Neuronal stem cell (in vitro differentiated cells): ENCODE data around the gene LAMC3.
A peak's percentile ranks its signal among the peaks of the same experiment; 100 is the strongest.
"Not testable (repeated sequence)": the region's sequence is repeated elsewhere in the genome, so short reads cannot be mapped to it uniquely, and the experiment has no call there.

Experiments
- DNase-seq: peaks from one replicate; pipeline ENCODE4 v3.0.0-alpha.2; 2013; ENCODE audit warnings: low spot score
- H2AFZ ChIP-seq: one replicate; pipeline ENCODE4 v1.6.1; 2013; ENCODE audit warnings: mild to moderate bottlenecking, low read length, inconsistent platforms
- H2AK5ac ChIP-seq: 2 replicates; pipeline ENCODE4 v1.6.1; 2013; ENCODE audit warnings: low read depth, mild to moderate bottlenecking, inconsistent platforms, low read length, moderate library complexity, mixed read lengths
- H2BK120ac ChIP-seq: 2 replicates; pipeline ENCODE4 v1.6.1; 2013; ENCODE audit warnings: low read depth, mild to moderate bottlenecking, inconsistent platforms, low read length, moderate library complexity, mixed read lengths
- H2BK12ac ChIP-seq: one replicate; pipeline ENCODE4 v1.6.1; 2013; ENCODE audit warnings: low read length, inconsistent platforms
- H2BK15ac ChIP-seq: 2 replicates; pipeline ENCODE4 v1.6.1; 2013; ENCODE audit warnings: mild to moderate bottlenecking, low read length, inconsistent platforms, mixed read lengths
- H2BK5ac ChIP-seq: one replicate; pipeline ENCODE4 v1.6.1; 2013; ENCODE audit warnings: inconsistent platforms, mild to moderate bottlenecking, low read length, moderate library complexity
- H3K14ac ChIP-seq: one replicate; pipeline ENCODE4 v1.6.1; 2013; ENCODE audit warnings: low read length, inconsistent platforms
- H3K18ac ChIP-seq: 2 replicates; pipeline ENCODE4 v1.6.1; 2013; ENCODE audit warnings: low read length, inconsistent platforms
- H3K23ac ChIP-seq: 2 replicates; pipeline ENCODE4 v1.6.1; 2013; ENCODE audit warnings: low read depth, mild to moderate bottlenecking, mixed read lengths, low read length, inconsistent platforms; ENCODE audit not compliant: poor library complexity
- H3K27ac ChIP-seq: replicated peaks from 3 replicates; pipeline ENCODE4 v1.5.1; 2013; ENCODE audit warnings: low read length, inconsistent platforms
- H3K27me3 ChIP-seq, 3 experiments: 2 replicates each; pipeline ENCODE4 v1.6.1; 2013; ENCODE audit warnings: low read length in 3 of 3, mild to moderate bottlenecking in 2 of 3, inconsistent platforms in 1 of 3, low read depth in 1 of 3, mixed read lengths in 1 of 3, moderate library complexity in 1 of 3; ENCODE audit not compliant: control insufficient read depth in 3 of 3, insufficient read depth in 3 of 3
- H3K36me3 ChIP-seq, 2 donors: replicated peaks in 1 of 2; 2 replicates each; pipeline ENCODE4 v1.6.1; 2013; ENCODE audit warnings: low read length in 2 of 2; ENCODE audit not compliant: control insufficient read depth in 2 of 2, insufficient read depth in 2 of 2
- H3K4ac ChIP-seq: 2 replicates; pipeline ENCODE4 v1.6.1; 2013; ENCODE audit warnings: inconsistent platforms, mild to moderate bottlenecking, low read length, moderate library complexity
- H3K4me1 ChIP-seq, 2 donors: 1 replicate in 1 of 2; 2 replicates in 1 of 2; pipeline ENCODE4 v1.6.1; 2013; ENCODE audit warnings: low read length in 2 of 2, low read depth in 1 of 2; ENCODE audit not compliant: control insufficient read depth in 2 of 2, insufficient read depth in 1 of 2
- H3K4me2 ChIP-seq: one replicate; pipeline ENCODE4 v1.6.1; 2013; ENCODE audit warnings: mild to moderate bottlenecking, low read length, inconsistent platforms; ENCODE audit not compliant: insufficient read depth, poor library complexity, severe bottlenecking
- H3K4me3 ChIP-seq, 2 donors: 2 replicates each; pipeline ENCODE4 v1.5.1; 2013; ENCODE audit warnings: low read length in 2 of 2, mild to moderate bottlenecking in 2 of 2, inconsistent platforms in 1 of 2, moderate library complexity in 1 of 2
- H3K79me1 ChIP-seq: one replicate; pipeline ENCODE4 v1.6.1; 2013; ENCODE audit warnings: low read depth, mild to moderate bottlenecking, inconsistent platforms, low read length, moderate library complexity
- H3K9ac ChIP-seq: one replicate; pipeline ENCODE4 v1.6.1; 2013; ENCODE audit warnings: mild to moderate bottlenecking, low read depth, low read length, inconsistent platforms; ENCODE audit not compliant: poor library complexity
- H3K9me3 ChIP-seq, 2 donors: replicated peaks in 1 of 2; 2 replicates each; pipeline versions ENCODE3 to v1.6.1; 2013; ENCODE audit warnings: low read length in 2 of 2, mild to moderate bottlenecking in 2 of 2, inconsistent platforms in 1 of 2, low read depth in 1 of 2, mixed read lengths in 1 of 2, moderate library complexity in 1 of 2; ENCODE audit not compliant: control insufficient read depth in 2 of 2, insufficient read depth in 1 of 2
- H4K8ac ChIP-seq: one replicate; pipeline ENCODE4 v1.6.1; 2013; ENCODE audit warnings: low read depth, mild to moderate bottlenecking, inconsistent platforms, low read length, moderate library complexity
- H4K91ac ChIP-seq: one replicate; pipeline ENCODE4 v1.6.1; 2013; ENCODE audit warnings: low read length, low read depth, mild to moderate bottlenecking, inconsistent platforms; ENCODE audit not compliant: poor library complexity
- WGBS, 2 donors: extraction: QIAGEN DNeasy Blood & Tissue Kit; methylation state at CpG; one replicate each; pipeline ENCODE4 v1.1.7; 2013; ENCODE audit warnings: missing lambda C conversion rate in 2 of 2, mixed read lengths in 1 of 2; ENCODE audit not compliant: insufficient read length in 2 of 2, insufficient replicate concordance in 1 of 2; ENCODE audit errors: extremely low coverage in 2 of 2; 5-methylcytosine and 5-hydroxymethylcytosine counted together

The LAMC3 gene

DNA sequence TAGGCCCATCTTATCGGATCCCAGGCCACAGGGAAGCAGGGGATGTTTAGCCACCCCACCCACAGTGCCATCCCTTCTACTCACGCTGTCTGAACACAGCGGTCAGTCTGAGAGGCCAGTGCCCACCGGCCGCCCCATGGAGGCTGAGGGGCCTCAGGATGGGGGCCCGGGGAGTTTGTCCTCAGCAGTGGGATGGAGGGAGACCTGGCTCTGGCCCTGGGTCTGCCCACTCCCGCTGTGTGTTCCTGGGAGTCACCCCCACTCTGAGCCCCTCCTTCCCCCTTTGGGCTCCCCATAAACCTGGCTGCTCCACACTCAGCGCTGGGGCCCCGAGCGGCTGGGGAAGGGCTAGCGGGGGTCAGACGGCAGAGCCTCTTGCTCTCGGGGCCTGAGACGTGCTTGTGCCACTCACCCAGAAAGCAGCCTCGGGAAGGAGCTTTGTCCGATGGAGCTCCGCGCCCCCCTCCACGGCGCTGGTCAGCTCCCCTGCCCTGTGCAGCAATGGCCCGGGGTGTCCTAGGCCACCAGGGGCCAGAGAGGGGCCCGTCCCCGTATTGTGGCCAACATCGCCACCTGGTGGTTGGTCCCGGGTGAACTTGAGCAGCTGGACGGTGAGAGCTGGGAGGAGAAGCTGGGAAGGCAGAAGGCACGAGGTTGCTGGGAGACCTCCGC lies 10.9 kb upstream of the LAMC3 start:
- H2BK12ac ChIP-seq = no peak overlapping the region

DNA sequence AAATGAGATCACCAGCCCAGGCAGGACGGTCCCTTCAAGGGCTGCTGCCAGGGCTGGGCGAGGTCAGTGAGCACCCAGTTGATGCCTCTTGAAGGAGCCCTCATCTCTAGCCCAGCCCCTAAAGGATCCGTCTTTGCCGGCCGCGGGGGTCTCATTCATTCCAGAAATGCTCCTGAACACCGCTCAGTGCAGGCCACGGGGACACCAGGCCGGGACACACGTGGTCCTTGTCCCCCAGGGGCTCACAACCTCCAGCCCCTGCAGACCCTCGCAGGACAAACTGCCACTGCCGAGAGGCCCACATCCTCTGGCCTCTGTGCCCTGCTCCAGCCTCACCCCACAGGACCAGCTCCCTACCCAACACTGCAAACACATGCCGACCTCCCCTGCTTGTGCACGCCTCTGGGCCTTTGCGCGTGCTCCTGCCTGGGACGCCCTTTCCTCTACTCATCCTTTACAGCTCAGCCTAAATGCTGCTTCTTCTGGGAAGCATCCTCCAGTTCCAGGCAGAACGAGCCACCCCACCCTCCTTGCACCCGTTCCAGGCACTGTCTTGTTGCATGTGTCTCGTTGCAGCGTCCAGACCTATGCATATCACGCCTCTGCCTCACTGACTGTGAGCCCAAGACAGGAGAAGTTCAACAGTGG lies 10.3 kb upstream of the LAMC3 start:
- H3K18ac ChIP-seq = peak overlapping the region; percentile 84
- peak overlapping the region; percentile 53 for H2BK15ac ChIP-seq
- H2BK120ac ChIP-seq = no peak overlapping the region
- H4K91ac ChIP-seq = no peak overlapping the region
- no peak overlapping the region for H4K8ac ChIP-seq
- H3K4me1 ChIP-seq = peaks cover 10 to 12% of the 10 kb centered on the region in 2 donors
- H2AK5ac ChIP-seq = peak overlapping the region; percentile 96
- peak overlapping the region; percentile 99 for H3K23ac ChIP-seq
- H3K14ac ChIP-seq = peak overlapping the region; percentile 63
- no peaks in the 10 kb centered on the region for H3K9me3 ChIP-seq
- no peak overlapping the region for H2BK5ac ChIP-seq
- H3K27me3 ChIP-seq = peaks cover 0 to 24% (median 7%) of the 10 kb centered on the region in 3 experiments
- peak overlapping the region; percentile 37 for H2AFZ ChIP-seq
- H3K4me3 ChIP-seq = no peak overlapping the region
- no CpG with 5 or more reads among the region's 22 CpGs for WGBS, 2 donors
- no peaks in the 10 kb centered on the region for H3K36me3 ChIP-seq
- no peak overlapping the region for H3K27ac ChIP-seq
- H2BK12ac ChIP-seq = peak overlapping the region; percentile 88
- no peaks in the 10 kb centered on the region for H3K79me1 ChIP-seq
- H3K4me2 ChIP-seq = no peak overlapping the region
- no peak overlapping the region for H3K9ac ChIP-seq
- DNase-seq = no peak
- no peak overlapping the region for H3K4ac ChIP-seq

More for the DNA sequence above, 10.9 kb upstream of the LAMC3 start:
- no peak overlapping the region for H2BK120ac ChIP-seq
- no peak overlapping the region for H3K4ac ChIP-seq
- DNase-seq = peak; percentile 77
- no peaks in the 10 kb centered on the region for H3K79me1 ChIP-seq
- peak overlapping the region; percentile 53 for H2BK15ac ChIP-seq
- H2AFZ ChIP-seq = peak overlapping the region; percentile 37
- no peaks in the 10 kb centered on the region for H3K9me3 ChIP-seq
- H4K91ac ChIP-seq = no peak overlapping the region
- H2AK5ac ChIP-seq = peak overlapping the region; percentile 96
- H3K4me1 ChIP-seq = peaks cover 10 to 12% of the 10 kb centered on the region in 2 donors
- no peak overlapping the region for H3K4me3 ChIP-seq
- peaks cover 0 to 24% (median 7%) of the 10 kb centered on the region in 3 experiments for H3K27me3 ChIP-seq
- H3K23ac ChIP-seq = peak overlapping the region; percentile 99
- WGBS, 2 donors = no CpG with 5 or more reads among the region's 28 CpGs
- H3K4me2 ChIP-seq = no peak overlapping the region
- H2BK5ac ChIP-seq = no peak overlapping the region
- peak overlapping the region; percentile 32 for H3K9ac ChIP-seq
- peak overlapping the region; percentile 85 for H3K18ac ChIP-seq
- H3K36me3 ChIP-seq = no peaks in the 10 kb centered on the region
- no peak overlapping the region for H4K8ac ChIP-seq
- H3K14ac ChIP-seq = no peak overlapping the region
- no peak overlapping the region for H3K27ac ChIP-seq

DNA sequence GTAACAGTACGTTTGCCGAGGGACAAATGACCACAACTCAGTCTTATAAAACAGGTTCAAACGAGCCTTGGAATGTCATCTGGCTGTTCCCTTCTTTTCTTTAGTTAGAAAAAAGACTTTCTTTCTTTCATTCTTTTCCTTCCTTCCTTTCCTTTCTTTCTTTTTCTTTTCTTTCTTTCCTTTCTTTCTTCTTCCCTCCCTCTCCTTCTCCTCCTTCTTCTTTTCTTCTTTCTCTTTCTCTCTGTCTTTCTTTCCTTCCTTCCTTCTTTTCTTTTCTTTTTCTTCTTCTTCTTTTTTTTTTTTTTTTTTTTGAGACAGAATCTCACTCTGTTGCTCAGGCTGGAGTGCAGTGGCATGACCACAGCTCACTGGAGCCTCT lies 9.7 kb upstream of the LAMC3 start:
- Histone ChIP-seq H3K27ac (no peak overlapping the region), H2AK5ac (no peak overlapping the region)
- no CpG with 5 or more reads among the region's 3 CpGs for WGBS, 2 donors

DNA sequence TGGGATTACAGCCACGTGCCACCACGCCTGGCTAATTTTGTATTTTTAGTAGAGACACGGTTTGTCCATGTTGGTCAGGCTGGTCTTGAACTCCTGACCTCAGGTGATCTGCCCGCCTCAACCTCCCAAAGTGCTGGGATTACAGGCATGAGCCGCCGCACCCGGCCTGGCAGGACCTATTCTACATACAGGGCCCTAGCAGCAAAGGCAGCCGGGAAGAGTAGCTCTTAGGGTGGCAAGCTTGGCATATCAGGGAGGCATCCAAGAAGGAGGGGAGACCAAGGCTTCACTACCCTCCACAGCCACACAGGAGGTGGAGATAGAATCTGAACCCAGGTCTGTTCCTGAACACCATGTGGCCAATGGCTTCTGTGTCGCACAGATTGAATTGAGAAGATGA lies 8.4 kb upstream of the LAMC3 start:
- H2AK5ac ChIP-seq, H3K4me2 ChIP-seq, H3K14ac ChIP-seq, H3K36me3 ChIP-seq, H3K4ac ChIP-seq, H3K18ac ChIP-seq, H2BK5ac ChIP-seq, H2BK15ac ChIP-seq, H4K91ac ChIP-seq, H3K9ac ChIP-seq, H2BK12ac ChIP-seq, DNase-seq, H3K27ac ChIP-seq, H3K79me1 ChIP-seq, H3K4me3 ChIP-seq, H3K9me3 ChIP-seq, H2BK120ac ChIP-seq, H2AFZ ChIP-seq, H3K4me1 ChIP-seq, H4K8ac ChIP-seq: not testable (repeated sequence)
- H3K23ac ChIP-seq = peak overlapping the region; percentile 14
- WGBS, 2 donors = no CpG with 5 or more reads among the region's 9 CpGs
- peaks cover 0 to 21% (median 7%) of the 10 kb centered on the region in 3 experiments for H3K27me3 ChIP-seq

More for the DNA sequence above, 9.7 kb upstream of the LAMC3 start:
- Histone ChIP-seq H3K36me3 (no peaks in the 10 kb centered on the region), H3K14ac (no peak overlapping the region), H3K4me2 (no peak overlapping the region), H3K4me1 (peaks cover 10 to 11% of the 10 kb centered on the region in 2 donors), H3K27me3 (peaks cover 0 to 24% (median 7%) of the 10 kb centered on the region in 3 experiments), H2AFZ (no peak overlapping the region), H2BK15ac (no peak overlapping the region), H3K23ac (no peak overlapping the region), H2BK12ac (no peak overlapping the region), H3K79me1 (no peaks in the 10 kb centered on the region), H4K91ac (no peak overlapping the region), H2BK120ac (no peak overlapping the region), H3K9me3 (no peaks in the 10 kb centered on the region), H3K4ac (no peak overlapping the region), H3K9ac (no peak overlapping the region), H2BK5ac (no peak overlapping the region), H4K8ac (no peak overlapping the region), H3K4me3 (no peak overlapping the region), H3K18ac (no peak overlapping the region)
- DNase-seq = no peak
